HG02870 (cell line): ENCODE measurements around the gene DUS1L.
A peak's percentile ranks its signal among the peaks of the same experiment; 100 is the strongest.

ENCODE experiments used
- ATAC-seq: cut with Tn5 transposase; IDR thresholded peaks from one replicate; pipeline ENCODE4 v1.9.1; 2021; ENCODE audit warnings: mild to moderate bottlenecking, moderate library complexity; ENCODE audit not compliant: unreplicated experiment

The DUS1L gene

DNA sequence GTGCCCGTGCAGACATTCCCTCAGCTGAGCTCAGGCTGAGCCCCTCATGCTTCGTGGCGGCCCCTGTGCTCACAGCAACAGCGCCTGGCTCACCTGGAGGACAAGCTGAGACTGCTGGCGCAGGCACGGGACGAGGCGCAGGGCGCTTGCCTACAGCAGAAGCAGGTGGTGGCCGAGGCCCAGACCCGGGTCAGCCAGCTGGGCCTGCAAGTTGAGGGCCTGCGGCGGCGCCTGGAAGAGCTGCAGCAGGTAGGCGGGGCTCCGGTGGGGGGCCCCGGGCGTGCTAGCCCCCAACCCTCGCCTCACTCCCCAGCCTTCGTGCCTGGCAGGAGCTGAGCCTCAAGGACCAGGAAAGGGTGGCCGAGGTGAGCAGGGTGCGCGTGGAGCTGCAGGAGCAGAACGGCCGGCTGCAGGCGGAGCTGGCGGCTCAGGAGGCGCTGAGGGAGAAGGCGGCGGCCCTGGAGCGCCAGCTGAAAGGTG is 35.6 kb downstream of the DUS1L start:
- no peak for ATAC-seq

DNA sequence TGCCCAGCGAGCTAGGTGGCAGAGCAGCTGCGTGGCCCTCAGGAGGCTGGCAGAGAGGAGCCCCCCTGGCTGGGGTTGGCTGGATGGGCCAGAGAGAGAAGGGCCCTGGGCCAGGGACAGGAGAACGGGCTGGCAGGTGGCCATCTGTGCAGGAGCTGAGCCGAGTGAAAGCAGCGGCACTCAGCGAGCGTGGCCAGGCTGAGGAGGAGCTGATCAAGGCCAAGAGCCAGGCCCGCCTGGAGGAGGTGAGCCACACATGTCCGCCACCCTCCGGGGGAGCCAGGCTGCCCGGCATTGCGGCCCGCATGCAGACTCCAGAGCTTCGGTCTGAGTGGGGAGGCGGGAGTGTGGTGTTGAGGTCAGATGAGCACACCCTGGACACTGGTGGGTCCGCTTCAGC is 36.2 kb downstream of the DUS1L start:
- ATAC-seq, result no peak

DNA sequence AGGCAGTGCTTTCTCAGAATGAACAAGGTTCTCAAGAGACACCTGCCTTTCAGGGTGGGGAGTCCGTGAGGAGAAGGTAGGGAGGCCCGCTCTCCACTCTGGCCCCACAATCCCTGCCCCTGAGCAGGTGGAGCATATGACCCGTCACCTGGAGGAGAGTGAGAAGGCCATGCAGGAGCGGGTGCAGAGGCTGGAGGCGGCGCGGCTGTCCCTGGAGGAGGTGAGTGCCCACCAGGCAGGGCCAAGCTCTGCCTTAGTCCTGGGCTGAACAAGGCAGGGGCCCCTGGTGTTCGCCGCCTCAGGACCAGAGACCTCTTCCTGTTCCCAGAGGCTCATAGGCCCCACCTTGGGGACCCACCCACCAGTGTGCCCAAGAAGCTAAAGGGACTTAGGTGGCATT is 36.6 kb downstream of the DUS1L start:
- no peak for ATAC-seq

DNA sequence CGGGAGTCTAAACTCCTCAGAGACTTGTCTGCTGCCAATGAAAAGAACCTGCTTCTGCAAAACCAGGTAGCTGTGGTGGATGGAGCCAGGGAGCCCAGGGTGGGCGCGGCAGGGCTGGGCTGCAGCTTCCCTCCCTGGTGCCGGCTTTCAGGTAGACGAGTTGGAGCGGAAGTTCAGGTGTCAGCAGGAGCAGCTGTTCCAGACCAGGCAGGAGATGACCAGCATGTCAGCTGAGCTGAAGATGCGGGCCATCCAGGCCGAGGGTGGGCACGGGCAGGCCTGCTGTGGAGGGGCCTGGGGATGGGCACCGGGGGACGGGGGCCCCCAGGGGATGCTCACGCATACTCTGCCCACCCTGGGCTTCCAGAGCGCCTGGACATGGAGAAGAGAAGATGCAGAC is 37.4 kb downstream of the DUS1L start:
- ATAC-seq, result no peak

DNA sequence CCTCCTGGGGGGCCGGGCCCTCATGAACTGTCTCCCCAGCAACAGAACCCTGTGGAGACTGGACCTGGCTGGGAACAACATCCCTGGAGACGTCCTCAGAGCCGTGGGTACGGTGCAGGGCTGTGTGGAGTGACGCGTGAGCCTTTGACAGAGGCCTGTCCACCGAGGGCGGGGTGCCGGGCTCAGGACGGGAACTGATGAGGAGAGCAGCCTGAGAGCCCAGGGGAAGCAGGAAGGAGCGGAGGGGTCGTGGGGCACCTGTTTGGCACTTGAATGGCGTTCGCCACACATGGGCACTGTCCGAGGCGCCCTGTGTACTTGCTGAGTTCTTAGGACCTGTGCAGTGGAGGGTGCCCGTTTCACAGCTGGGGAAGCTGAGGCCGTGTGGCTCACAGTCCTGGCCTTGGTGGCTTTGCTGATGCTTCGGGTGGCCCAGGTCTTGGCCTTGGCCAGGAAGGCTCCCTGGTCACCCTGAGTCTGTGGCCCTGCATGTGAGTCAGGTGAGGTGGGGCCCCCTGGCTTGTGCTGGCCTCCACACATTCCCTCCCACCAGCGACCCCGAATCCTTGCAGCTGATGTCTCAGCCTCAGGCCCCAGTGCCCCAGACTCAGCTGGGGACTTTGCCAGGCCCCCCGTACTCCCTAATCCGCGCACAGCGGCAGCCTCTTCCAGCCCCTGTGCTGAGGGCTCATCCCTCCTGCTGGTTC is 40.0 kb downstream of the DUS1L start:
- no peak for ATAC-seq

DNA sequence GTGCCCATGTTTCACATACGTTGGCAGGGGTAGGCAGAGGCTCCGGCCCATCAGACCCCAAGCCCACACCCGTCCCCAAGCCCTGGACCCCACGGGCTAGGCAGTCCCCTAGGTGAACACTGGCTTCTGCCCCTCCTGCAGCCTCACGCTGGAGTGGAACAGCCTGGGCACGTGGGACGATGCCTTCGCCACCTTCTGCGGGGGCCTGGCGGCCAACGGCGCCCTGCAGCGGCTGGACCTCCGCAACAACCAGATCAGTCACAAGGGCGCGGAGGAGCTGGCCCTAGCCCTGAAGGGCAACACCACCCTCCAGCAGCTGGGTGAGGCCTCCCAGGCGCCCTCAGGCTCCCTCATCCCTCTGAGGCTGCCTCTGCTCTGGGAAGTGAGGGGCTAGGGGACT is 40.7 kb downstream of the DUS1L start:
- ATAC-seq, result no peak

DNA sequence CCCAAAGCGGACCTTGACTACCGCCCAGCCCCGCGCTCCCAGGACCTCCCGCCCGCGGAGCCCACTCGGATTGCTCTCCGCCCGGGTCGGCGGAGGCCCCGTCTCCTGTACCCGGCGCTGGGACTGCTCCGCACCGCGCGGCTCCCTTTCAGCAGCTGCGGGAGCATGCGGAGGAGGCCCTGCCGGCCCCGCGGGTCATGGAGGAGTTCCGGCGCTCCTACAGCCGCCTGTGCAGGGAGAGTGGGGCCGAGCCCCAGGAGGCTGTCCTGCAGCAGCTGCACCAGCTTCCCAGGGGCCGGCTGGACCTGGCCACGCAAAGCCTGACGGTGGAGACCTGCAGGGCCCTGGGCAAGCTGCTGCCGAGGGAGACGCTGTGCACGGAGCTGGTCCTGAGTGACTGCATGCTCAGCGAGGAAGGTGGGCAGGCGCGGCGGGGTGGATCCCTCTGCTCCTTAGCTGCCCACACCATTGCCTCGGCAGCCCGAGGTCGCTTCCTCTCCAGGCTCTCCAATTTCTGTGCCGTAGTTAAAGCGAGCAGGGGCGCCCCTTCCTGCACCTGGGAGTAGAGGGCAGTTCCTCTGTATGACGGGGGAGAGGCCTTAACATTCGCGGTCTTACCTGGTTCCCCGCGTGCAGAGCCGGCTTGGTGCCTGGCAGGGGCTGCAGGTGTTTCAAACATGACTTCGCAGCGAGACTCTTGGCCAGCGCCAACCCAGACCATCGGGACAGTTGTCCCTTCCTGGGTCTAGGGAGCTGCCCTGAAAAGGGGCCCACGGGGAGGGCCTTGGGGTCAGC is 42.0 kb downstream of the DUS1L start:
- peak; percentile 3 for ATAC-seq

DNA sequence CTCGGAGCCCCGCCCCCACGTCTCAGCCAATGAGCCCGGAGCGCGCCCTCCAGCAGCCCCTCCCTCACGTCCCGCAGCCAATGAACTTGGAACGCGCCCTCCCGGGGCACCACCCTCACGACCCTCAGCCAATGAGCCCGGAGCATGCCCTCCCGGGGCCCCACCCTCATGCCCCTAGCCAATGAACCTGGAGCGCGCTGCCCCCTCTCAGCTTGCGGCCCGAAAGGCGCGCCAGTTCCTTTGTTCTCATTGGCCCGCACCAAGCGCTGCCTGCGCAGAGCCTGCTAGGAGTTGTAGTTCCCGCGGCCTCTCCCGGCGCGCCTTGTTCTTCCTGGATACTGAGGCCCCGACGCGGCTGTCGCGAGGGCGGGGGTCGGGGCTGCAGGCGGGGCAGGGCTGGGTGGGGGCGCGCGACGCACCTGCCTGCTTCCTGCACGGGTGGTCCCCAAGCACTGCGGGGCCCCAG is 42.6 kb downstream of the DUS1L start, which contains the start of gene LRRC45:
TSS of gene LRRC45 (plus strand) at position 325 of the 466 bp plus-strand sequence. CDS start 339 bp downstream, outside the sequence.
- peak; percentile 91 for ATAC-seq

DNA sequence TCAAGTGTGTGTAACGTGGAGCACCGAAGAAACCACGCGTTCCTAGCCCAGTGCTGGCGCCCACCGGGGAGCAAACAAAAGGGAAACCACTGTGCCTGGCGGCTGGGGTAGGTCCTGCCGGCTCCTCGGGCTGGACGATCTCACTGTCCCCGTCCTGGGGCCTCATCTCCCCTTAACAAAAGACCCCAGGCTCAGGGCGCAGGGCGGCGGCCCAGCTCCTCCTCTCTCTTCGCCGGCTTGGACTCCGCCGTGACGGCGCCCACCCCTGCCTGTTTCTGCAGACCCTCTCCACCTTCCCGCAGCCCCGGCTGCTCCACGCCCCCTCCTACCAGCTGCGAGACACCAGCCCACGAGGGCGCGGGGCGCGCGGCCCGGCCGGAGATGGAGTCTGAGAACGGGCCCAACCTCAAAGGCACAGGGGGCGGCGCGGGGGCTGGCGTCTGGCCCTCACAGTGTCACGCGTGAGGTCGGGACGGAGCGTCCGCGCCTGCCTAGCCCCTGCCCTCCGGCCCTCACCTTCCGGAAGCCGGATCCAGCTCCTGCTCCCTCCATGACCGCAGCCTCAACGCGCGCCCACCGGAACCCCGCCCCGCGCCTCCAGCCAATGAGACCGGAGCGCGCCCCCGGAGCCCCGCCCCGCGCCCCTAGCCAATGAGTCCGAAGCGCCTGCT is 43.2 kb downstream of the DUS1L start, which contains the start of gene CENPX:
TSS of gene CENPX (minus strand) at position 569 of the 671 bp plus-strand sequence. CDS start at position 552, 17 bp downstream.
- no peak for ATAC-seq

DNA sequence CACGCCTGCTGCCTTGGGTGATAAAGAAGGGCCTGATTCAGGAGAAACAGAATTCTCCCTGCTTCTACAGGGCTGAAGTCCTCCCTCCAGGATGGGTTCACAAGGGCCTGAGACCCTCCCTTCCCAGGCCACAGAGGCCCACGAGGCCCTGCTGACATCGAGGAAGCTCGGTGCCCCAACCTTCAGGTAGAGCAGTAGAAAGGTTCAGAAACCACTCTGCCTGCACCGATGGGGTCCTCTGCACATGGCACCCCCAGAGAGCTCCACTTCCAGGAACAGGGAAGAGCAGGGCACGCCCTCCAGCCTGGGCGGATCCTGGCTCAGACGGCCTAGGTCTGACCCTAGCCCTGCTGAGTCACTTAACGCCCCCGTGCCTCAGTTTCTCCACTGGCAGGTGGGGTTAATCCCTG is 43.7 kb downstream of the DUS1L start:
- ATAC-seq, result no peak

DNA sequence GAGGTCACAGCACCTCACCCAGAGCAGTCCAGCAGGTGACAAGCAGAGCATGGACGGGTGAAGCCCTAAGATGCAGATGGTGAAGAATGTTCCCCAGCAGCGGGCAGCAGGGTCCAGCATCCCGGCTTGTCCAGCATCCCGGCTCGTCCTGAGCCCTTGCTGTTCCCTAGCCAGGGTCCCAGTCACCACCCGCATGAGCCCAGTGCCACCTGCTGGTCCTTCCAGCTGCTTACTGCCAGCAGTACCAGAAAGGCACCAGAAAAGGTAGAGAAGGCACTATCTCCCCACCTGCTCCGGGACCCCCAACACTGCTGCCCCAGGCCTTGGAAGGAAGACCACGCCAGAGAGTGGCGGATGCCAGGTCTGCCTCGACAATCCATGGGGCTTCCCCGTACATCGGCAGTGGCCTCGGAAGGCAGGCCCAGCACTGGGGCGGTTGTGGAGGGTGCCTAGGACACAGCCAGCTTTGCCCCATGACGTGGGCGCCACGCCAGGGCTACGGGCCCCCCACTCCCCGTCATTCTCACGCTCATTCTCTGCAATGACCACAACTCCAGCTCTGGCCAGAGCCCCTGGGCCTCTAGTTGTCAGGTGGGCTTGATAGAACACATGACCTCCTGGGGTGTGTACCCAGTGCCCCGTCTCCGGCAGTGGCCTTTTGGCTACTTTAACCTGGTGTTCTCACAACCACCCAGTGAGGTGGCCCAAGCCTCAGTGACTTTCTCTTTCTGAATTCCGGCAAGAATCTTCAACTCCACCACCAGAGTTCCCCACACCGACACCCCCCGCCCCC is 44.3 kb downstream of the DUS1L start:
- no peak for ATAC-seq

DNA sequence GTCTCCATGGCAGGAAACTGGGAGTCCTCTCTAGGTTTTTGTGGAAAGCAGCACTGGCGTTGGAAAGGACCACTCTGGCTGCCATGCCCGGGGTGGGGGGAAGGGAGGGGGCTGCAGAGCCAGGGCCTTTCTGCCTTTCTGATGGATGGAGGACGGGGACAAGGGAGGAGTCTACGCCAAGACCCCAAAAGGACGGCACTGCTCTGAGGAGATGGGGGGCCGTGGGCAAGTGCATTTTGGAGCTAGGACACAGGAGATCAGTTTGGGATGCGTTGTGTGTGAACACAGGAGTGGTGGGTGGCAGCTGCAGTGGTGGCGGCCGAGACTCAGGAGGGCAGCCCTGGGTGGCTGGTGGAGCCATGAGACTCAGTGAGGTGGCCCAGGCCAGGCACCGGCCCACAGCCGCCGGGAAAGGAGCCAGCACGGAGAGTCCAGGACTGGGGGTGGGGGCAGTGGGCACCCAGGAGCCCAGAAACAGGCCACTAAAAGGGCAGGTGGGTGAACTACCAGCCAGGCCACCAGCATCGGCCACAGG is 45.0 kb downstream of the DUS1L start:
- ATAC-seq, result no peak

DNA sequence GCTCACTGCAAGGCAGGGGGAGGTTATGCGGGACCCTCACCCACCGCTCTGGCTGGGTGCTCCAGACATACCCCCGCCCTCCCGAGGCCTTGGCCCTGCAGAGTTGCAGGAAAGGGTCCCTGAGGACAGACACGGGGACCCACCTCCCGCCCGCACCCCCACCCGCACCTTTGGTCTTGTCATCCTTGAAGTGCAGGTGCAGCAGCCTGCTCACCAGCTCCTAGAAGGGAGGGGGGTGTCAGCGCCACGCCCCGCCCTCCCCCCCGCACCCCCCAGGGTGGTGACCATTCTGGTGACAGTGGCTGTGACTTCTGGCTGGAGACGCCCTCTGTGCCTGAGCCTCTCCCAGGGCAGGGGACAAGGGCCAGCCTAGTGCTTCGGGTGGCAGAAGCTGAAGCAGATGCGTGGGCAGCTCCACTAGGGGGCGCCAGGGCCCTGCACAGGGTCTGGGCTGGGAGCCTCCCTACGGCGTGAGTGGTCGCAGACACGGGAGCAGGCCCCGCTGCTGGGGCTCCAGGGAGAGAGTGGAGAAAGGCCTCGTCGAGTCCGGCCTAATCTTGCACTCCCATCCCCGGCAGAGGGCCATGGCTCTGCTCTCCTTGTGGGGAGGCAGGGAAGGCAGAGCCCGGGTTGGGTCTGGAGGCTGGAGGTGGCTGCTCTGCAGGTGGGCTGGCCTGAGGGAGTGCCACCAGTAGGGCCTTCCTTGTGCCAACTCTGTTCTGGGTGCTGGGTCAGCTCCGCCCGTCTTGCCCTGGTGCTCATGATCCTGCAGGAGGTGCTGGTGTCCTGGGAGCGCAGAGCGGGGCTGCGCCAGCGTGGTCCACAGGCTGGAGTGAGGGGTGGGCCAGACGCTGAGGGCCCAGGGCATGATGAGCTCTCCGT is 45.7 kb downstream of the DUS1L start:
- ATAC-seq, result no peak

DNA sequence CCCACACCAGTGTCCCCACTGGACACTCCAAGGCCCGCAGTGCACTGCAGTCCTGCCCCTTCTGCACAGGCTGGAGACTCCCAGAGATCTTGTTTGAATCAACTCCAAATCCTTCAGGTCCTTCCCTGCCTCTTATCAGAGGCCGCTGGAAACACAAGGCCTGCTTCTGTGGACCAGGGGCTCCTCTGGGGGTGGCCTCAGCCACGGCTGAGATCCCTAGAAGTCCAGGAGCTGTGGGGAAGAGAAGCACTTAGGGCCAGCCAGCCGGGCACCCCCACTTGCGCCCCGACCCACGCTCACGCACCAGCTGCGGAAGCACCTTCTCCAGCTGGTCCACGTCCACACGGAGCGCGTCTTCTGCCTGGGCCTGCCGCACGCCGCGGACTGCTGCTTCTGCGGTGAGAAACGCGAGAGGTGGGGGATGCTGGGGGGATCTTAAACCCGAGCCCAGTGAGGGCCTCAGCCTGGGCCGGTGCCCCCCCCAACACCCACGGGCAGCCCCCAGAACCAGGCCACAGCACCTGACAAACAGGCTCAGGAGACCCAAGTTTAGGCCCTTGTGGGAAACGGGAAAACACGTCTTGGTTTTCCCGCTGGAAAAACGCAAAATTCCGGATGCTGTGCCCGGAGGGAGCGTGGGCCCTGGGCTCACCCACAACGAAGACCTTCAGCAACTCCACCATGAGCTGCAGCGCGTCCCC is 46.5 kb downstream of the DUS1L start:
- ATAC-seq, result no peak

DNA sequence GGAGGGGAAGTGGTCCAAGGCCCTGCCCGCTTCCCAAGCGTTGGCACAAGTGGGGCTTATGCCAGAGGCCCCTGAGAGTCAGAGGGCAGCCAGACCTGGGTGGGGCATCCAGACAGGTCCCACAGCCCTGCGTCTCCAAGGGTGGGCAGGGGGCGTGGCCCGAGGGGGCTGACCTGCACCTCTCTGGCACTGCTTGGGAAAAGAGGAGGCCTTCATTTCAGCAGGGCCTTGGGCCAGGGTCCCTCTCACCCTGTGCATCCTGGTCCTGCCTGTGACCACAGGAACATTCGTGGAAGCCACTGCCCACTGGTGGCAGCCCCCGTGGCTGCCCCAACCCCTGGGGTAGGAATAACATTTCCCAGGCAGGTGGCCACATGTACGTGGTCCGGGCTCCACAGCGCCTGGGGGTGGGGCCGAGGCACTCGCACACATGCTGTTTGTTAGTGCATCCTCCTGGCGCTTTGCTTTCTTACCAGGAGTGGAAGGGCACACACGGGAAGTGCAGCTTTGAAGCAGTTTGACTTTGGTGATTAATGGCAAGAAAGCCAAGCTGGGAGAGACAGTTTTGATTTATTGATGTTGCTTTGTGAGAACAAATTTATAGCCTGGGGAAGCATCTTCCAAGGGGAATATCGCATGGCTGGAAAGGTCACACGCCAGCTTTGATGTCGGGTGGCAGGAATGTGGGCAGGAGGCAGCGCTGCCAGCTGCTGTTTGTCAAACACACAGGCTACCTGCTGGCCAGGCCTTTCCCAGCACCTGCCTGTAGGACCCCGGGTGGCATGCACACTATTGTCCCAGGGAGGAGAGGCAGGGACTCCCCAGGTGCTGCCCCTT is 47.2 kb downstream of the DUS1L start:
- no peak for ATAC-seq

DNA sequence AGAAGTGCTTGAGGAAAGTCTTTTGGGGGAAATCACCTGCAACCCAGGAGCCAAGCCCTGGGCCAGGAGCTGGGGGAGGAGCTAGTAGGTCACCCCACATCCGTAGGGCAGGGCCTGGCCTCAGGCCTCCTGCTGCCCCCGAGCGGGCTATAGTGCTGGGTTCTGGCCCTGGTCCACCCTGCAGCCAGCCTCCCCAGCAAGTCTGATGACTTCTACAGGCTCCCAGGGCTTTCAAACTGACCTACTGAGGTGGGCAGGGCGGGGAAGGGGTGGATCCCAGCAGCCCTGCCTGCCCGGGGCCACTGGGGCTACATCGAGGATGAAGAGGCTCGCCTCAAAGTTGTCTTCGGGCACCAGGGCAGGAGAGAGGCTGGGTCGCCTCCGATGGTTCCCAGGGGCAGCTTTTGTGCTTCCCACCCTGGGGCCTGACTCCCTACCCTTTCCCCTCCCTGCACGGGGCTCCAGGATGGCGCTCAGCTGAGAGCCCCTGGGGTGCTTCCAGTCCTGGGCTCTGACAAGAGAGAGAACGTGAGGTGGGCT is 47.9 kb downstream of the DUS1L start:
- no peak for ATAC-seq

DNA sequence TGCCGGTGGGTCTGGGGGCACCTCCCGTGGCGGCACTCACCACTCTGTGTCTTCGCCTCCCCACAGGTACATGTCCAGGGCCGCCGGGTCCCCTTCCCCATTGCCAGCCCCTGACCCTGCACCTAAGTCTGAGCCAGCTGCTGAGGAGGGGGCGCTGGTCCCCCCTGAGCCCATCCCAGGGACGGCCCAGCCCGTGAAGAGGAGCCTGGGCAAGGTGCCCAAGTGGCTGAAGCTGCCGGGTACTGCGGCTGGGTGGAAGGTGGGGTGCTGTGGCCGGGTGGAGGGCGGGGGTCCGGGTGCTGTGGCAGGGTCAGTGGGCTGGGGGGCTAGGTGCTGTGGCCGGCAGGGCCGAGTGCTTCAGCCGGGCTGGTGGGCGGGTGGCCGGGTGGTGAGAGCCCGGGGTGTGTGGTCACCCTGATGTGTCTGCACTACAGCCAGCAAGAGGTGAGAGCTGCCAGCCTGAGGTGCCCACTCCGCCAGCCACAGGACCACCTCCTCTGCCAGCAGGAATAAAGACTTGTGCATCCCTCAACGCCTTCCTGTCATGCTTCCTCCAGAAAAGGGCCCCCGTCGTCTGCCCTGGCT is 48.6 kb downstream of the DUS1L start:
- ATAC-seq, result no peak
